Measurements from ENCODE around the gene MARCHF2. TPM values are rescaled to one million over a fixed set of nuclear protein-coding genes. Genes with fewer than 3 reads are reported as not detected.
"Not testable (repeated sequence)": the region's sequence is repeated elsewhere in the genome, so short reads cannot be mapped to it uniquely, and the experiment has no call there.

MARCHF2 gene
- polyA plus RNA-seq, 3 donors: 47.8 to 117 (median 90.8) TPM

DNA sequence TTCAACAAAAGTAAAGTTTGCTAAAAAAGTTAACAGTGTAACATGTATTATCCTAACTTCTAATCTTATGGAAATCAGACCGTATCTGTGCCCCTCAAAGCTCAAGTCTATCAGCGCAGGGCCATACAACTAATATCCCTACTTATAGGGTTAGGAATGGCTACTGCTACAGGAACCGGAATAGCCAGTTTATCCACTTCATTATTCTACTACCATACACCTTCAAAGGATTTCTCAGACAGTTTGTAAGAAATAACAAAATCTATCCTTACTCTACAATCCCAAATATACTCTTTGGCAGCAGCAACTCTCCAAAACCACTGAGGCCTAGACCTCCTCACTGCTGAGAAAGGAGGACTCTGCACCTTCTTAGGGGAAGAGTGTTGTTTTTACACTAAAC is 27.5 kb upstream of the MARCHF2 start:
- H3K27me3 ChIP-seq (ENCODE audit: control insufficient read depth in 2 of 2, insufficient read depth in 2 of 2, low read length in 2 of 2); H3K27me3 Mint-ChIP-seq (ENCODE audit: low read depth in 3 of 3); H2AFZ ChIP-seq (ENCODE audit: insufficient read depth, low read depth, low read length, poor library complexity, severe bottlenecking); H3K9ac ChIP-seq (ENCODE audit: insufficient read depth, low read length, poor library complexity, severe bottlenecking); H3K4me3 ChIP-seq (replicated peaks in 1 of 3; ENCODE audit: low read depth in 2 of 3, low read length in 3 of 3); H3K9me3 Mint-ChIP-seq; DNase-seq; H3K9me3 ChIP-seq (replicated peaks in 1 of 2; ENCODE audit: control insufficient read depth in 1 of 2, insufficient read depth in 1 of 2, low read length in 2 of 2); intact Hi-C loops (cut with micrococcal nuclease); H3K27ac Mint-ChIP-seq; H3K27ac ChIP-seq (ENCODE audit: low read depth in 1 of 2, low read length in 2 of 2); H3K4me3 Mint-ChIP-seq; H3K36me3 ChIP-seq (replicated peaks in 1 of 2; ENCODE audit: control insufficient read depth in 1 of 2, insufficient read depth in 2 of 2, low read length in 2 of 2); H3K4me2 ChIP-seq (replicated peaks; ENCODE audit: extremely low read depth, low read length, poor library complexity, severe bottlenecking); H3K79me2 ChIP-seq (ENCODE audit: insufficient read depth, low read length); H4K20me1 ChIP-seq (ENCODE audit: insufficient read depth, low read length): not testable (repeated sequence)
- peaks cover 5 to 19% of the 10 kb centered on the region in 2 donors for H3K4me1 ChIP-seq (ENCODE audit: control insufficient read depth in 1 of 2, insufficient read depth in 2 of 2, low read length in 2 of 2)
- WGBS (ENCODE audit: insufficient coverage): no CpG with 5 or more reads among the region's 3 CpGs
- Mint-ChIP-seq H3K36me3 (peaks cover 7 to 11% of the 10 kb centered on the region in 2 donors), H3K4me1 (peaks cover 23% of the 10 kb centered on the region)

DNA sequence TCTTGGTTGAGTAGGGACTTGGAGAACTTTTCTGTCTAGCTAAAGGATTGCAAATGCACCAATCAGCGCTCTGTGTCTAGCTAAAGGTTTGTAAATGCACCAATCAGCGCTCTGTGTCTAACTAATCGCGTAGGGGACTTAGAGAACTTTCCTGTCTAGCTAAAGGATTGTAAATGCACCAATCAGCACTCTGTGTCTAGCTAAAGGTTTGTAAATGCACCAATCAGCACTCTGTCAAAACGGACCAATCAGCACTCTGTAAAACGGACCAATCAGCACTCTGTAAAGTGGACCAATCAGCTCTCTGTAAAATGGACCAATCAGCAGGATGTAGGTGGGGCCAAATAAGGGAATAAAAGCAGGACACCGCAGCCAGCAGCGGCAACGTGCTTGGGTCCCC is 26.7 kb upstream of the MARCHF2 start:
- H3K4me3 ChIP-seq (replicated peaks in 1 of 3; ENCODE audit: low read depth in 2 of 3, low read length in 3 of 3); DNase-seq; H3K36me3 ChIP-seq (replicated peaks in 1 of 2; ENCODE audit: control insufficient read depth in 1 of 2, insufficient read depth in 2 of 2, low read length in 2 of 2); H3K27me3 ChIP-seq (ENCODE audit: control insufficient read depth in 2 of 2, insufficient read depth in 2 of 2, low read length in 2 of 2); H2AFZ ChIP-seq (ENCODE audit: insufficient read depth, low read depth, low read length, poor library complexity, severe bottlenecking); H3K79me2 ChIP-seq (ENCODE audit: insufficient read depth, low read length); H3K4me3 Mint-ChIP-seq; H3K27me3 Mint-ChIP-seq (ENCODE audit: low read depth in 3 of 3); H3K9ac ChIP-seq (ENCODE audit: insufficient read depth, low read length, poor library complexity, severe bottlenecking); H4K20me1 ChIP-seq (ENCODE audit: insufficient read depth, low read length); H3K9me3 ChIP-seq (replicated peaks in 1 of 2; ENCODE audit: control insufficient read depth in 1 of 2, insufficient read depth in 1 of 2, low read length in 2 of 2); intact Hi-C loops (cut with micrococcal nuclease); H3K4me2 ChIP-seq (replicated peaks; ENCODE audit: extremely low read depth, low read length, poor library complexity, severe bottlenecking); H3K9me3 Mint-ChIP-seq; H3K27ac ChIP-seq (ENCODE audit: low read depth in 1 of 2, low read length in 2 of 2); H3K27ac Mint-ChIP-seq: not testable (repeated sequence)
- Mint-ChIP-seq H3K36me3 (peaks cover 5 to 11% of the 10 kb centered on the region in 2 donors), H3K4me1 (peaks cover 29% of the 10 kb centered on the region)
- 94% methylated on average over 7 of the region's 9 CpGs for WGBS (ENCODE audit: insufficient coverage)
- H3K4me1 ChIP-seq (ENCODE audit: control insufficient read depth in 1 of 2, insufficient read depth in 2 of 2, low read length in 2 of 2): peaks cover 11 to 27% of the 10 kb centered on the region in 2 donors

DNA sequence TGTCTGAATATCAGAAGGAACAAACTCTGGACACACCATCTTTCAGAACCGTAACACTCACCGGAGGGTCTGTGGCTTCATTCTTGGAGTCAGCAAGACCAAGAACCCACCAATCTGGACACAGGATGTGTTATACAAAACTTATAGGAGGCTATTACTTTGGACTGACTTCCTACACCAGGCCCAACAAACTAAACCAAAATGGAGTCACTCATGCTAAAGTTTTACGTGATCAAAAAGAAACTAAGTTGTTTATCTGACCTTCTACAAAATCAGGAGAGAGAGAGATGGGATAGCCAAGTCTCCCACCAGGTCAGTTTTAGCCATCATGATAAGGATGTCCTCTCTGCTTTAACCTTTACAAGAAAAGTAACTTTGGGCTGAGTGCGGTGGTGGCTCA is 26.1 kb upstream of the MARCHF2 start:
- Histone ChIP-seq H3K79me2 (ENCODE audit: insufficient read depth, low read length) (peaks cover 12% of the 10 kb centered on the region), H2AFZ (ENCODE audit: insufficient read depth, low read depth, low read length, poor library complexity, severe bottlenecking) (no peak overlapping the region), H4K20me1 (ENCODE audit: insufficient read depth, low read length) (peaks cover 14% of the 10 kb centered on the region), H3K27me3 (ENCODE audit: control insufficient read depth in 2 of 2, insufficient read depth in 2 of 2, low read length in 2 of 2) (no peaks in the 10 kb centered on the region), H3K9ac (ENCODE audit: insufficient read depth, low read length, poor library complexity, severe bottlenecking) (no peak overlapping the region), H3K4me1 (ENCODE audit: control insufficient read depth in 1 of 2, insufficient read depth in 2 of 2, low read length in 2 of 2) (peaks cover 17 to 33% of the 10 kb centered on the region in 2 donors), H3K4me2 (replicated peaks; ENCODE audit: extremely low read depth, low read length, poor library complexity, severe bottlenecking) (no peak overlapping the region), H3K9me3 (replicated peaks in 1 of 2; ENCODE audit: control insufficient read depth in 1 of 2, insufficient read depth in 1 of 2, low read length in 2 of 2) (peaks cover 0 to 3% of the 10 kb centered on the region in 2 donors), H3K36me3 (replicated peaks in 1 of 2; ENCODE audit: control insufficient read depth in 1 of 2, insufficient read depth in 2 of 2, low read length in 2 of 2) (no peaks in the 10 kb centered on the region), H3K27ac (ENCODE audit: low read depth in 1 of 2, low read length in 2 of 2) (no peak overlapping the region), H3K4me3 (replicated peaks in 1 of 3; ENCODE audit: low read depth in 2 of 3, low read length in 3 of 3) (no peak overlapping the region)
- no peak for DNase-seq
- Mint-ChIP-seq H3K4me1 (peaks cover 35% of the 10 kb centered on the region), H3K4me3 (no peak overlapping the region), H3K9me3 (peaks cover 6 to 9% (median 8%) of the 10 kb centered on the region in 7 donors), H3K36me3 (peaks cover 5 to 11% of the 10 kb centered on the region in 2 donors), H3K27me3 (ENCODE audit: low read depth in 3 of 3) (no peaks in the 10 kb centered on the region), H3K27ac (no peak overlapping the region)
- 100% methylated on average over 1 of the region's 4 CpGs for WGBS (ENCODE audit: insufficient coverage)
- intact Hi-C loops (cut with micrococcal nuclease): no loop called here
- TF ChIP-seq, protein P1, sequence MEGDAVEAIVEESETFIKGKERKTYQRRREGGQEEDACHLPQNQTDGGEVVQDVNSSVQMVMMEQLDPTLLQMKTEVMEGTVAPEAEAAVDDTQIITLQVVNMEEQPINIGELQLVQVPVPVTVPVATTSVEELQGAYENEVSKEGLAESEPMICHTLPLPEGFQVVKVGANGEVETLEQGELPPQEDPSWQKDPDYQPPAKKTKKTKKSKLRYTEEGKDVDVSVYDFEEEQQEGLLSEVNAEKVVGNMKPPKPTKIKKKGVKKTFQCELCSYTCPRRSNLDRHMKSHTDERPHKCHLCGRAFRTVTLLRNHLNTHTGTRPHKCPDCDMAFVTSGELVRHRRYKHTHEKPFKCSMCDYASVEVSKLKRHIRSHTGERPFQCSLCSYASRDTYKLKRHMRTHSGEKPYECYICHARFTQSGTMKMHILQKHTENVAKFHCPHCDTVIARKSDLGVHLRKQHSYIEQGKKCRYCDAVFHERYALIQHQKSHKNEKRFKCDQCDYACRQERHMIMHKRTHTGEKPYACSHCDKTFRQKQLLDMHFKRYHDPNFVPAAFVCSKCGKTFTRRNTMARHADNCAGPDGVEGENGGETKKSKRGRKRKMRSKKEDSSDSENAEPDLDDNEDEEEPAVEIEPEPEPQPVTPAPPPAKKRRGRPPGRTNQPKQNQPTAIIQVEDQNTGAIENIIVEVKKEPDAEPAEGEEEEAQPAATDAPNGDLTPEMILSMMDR (IDR thresholded peaks at IDR 0.05): no peak

Data from CD14-positive monocyte (primary cell).